Left colon (tissue), 2 donors: Measurements from ENCODE around the gene ZW10. TPM values are rescaled to one million over a fixed set of nuclear protein-coding genes. Genes with fewer than 3 reads are reported as not detected.
"Not testable (repeated sequence)": the region's sequence is repeated elsewhere in the genome, so short reads cannot be mapped to it uniquely, and the experiment has no call there.

Experiments
- ATAC-seq: fragments of 200-7000 bp; cut with Tn5 transposase; one replicate; pipeline ENCODE4 v1.9.1; 2020; ENCODE audit warnings: mild to moderate bottlenecking, moderate library complexity
- DNase-seq, 2 donors: peaks; one replicate each; pipeline ENCODE4 v3.0.0-alpha.2; 2020
- intact Hi-C, 2 donors: fragments of 100-400 bp; cut with DNase I in 1 of 2; cut with micrococcal nuclease in 1 of 2; formaldehyde crosslinking; loops; one replicate each; pipeline versions ENCODE4 v1.11.2 to v1.14.0; 2022; cut with DNase I, micrococcal nuclease
- total RNA-seq, 2 donors: library from RNA; stranded (reverse); fragmentation: NEBNext Ultra II Directional; extraction: Animal tissue kit (Norgen Biotek cat#: 25700); gene quantifications; one replicate each; pipeline ENCODE4 v1.2.1, GENCODE V29; 2021
- donor health status: DM: no; HTN: no; CAD: no.
- donor health status: DM: yes; HTN: yes; CAD: no.

ZW10 gene
- total RNA-seq, 2 donors from 2014 or later, result 9.1 to 11.8 TPM

DNA sequence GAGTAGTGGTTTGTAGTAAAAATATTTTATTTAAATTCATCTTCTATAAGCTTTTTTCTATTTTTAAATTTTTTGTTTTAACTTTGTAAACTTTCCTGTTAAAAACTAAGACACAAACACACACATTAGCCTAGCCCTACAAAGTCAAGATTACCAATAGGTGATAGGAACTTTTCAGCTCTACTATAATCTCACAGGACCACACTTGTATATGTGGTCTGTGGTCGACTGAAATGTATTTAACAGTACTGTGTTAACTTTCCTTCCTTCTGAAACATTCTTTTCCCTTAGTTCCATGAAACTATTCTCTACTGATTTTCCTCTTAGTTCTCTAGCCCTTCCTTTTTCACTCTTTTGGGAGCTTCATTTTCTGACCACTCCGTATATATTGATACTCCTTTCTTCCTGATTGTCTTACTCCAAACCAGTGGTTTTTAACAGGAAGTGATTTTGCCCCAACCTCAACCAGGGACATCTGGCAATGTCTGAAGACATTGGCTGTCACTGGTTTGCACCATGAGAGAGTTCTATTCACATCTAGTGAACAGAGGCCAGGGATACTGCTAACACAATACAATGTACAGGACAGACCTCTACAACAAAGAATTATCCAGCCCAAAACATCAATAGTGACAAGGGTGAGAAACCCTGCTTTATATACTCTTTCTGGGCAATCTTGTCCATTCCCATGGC, 8.8 kb downstream of the ZW10 start:
- intact Hi-C loops, result no loop called here
- no peak for ATAC-seq
- DNase-seq, result no peak

DNA sequence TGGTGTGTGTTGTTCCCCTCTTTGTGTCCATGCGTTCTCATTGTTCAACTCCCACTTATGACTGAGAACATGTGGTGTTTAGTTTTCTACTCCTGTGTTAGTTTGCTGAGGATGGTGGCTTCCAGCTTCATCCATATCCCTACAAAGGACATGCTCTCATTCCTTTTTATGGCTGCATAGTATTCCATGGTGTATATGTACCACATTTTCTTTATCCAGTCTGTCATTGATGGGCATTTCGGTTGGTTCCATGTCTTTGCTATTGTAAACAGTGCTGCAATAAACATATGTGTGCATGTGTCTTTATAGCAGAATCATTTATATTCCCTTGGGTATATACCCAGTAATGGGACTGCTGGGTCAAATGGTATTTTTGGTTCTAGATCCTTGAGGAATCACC, 10.5 kb downstream of the ZW10 start:
- intact Hi-C loops, DNase-seq, ATAC-seq: not testable (repeated sequence)

DNA sequence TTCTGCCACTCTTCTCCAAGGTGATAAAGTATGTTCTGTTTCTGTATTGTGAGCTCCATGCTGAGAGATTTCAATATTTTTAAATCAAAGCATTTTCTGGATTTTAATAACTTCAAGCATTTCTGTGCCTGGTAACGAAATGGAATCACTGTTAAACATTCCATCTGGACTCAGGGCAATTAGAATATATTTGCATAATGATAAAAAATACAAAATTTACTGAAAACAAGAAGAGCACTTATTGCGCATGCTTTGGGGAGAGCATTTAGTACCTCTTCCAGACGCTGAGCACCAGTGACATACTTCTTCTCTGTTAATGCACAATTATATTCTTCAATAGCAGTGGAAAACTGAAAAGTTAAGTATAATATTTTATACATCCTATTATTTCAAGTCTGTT, 13.3 kb downstream of the ZW10 start:
- intact Hi-C loops, result no loop called here
- ATAC-seq, result no peak
- DNase-seq, result no peak

GRCh38 chr11:113752932-113753331, 20.6 kb downstream of the ZW10 start:
- intact Hi-C loops, result no loop called here

GRCh38 chr11:113736323-113736722, 37.2 kb downstream of the ZW10 start:
- no peak for DNase-seq
- intact Hi-C loops, result loop anchor here in 1 of 2 donors (10.0 kb wide), 1 partner anchor 432 kb away; no protein-coding TSS in a partner anchor
- ATAC-seq, result no peak

More at GRCh38 chr11:113752932-113753331, 20.6 kb downstream of the ZW10 start:
- DNase-seq (no peak), ATAC-seq (no peak)

GRCh38 chr11:113732092-113732491, 41.4 kb downstream of the ZW10 start:
- no peak for ATAC-seq
- intact Hi-C loops, result loop anchor here (5.0 to 10.0 kb wide), 2 partner anchors 425 to 427 kb away; no protein-coding TSS in a partner anchor
- DNase-seq, result no peak

GRCh38 chr11:113730887-113731726, 42.4 kb downstream of the ZW10 start:
- ATAC-seq (peak; percentile 82), DNase-seq (peak in 1 of 2 donors; percentile 24)
- intact Hi-C loops, result loop anchor here (5.0 to 10.0 kb wide), 2 partner anchors 424 to 426 kb away; no protein-coding TSS in a partner anchor

DNA sequence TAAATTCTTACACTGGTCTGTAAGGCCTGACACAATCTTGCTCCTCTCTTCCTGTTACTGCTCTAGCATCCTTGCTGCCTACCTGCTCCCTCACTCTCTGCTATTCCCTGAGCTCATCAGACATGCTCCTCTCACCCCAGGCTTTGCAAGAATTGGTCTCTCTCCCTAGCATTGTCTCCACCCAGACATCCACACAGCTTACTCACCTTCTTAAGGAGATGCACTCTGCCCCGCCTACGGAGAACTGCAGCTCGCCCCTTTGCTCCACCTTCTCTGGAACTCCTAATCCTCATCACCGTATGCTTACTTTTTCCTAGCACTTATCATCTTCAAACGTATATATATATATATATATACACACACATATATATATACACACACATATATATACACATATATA, 44.0 kb downstream of the ZW10 start:
- no peak for ATAC-seq
- DNase-seq, result no peak
- intact Hi-C loops, result loop anchor here in 1 of 2 donors (10.0 kb wide), 1 partner anchor 195 kb away; no protein-coding TSS in a partner anchor

GRCh38 chr11:113728814-113729213, 44.7 kb downstream of the ZW10 start:
- DNase-seq (no peak), ATAC-seq (no peak)
- intact Hi-C loops, result loop anchor here in 1 of 2 donors (10.0 kb wide), 1 partner anchor 194 kb away; no protein-coding TSS in a partner anchor

DNA sequence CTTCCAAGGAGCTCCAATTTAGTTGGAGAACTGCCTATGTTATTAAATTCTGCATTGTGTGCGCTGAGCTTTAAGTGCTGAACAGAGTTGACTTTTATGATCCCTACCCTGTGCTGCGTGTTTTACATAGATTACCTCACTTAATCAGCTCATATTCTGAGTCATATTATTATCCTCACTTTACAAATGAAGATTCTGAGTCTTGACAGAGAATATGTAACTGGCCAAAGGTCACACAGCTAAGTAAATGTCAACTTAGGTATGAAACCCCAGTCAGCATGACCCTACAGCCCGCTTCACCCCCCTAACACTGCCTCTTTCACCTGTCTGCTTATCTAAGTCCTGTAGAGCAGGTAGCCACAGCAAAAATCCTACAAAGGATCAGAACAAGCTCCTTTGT, 47.6 kb downstream of the ZW10 start:
- DNase-seq (no peak), ATAC-seq (peak; percentile 95)
- intact Hi-C loops, result loop anchor here in 1 of 2 donors (10.0 kb wide), 1 partner anchor 191 kb away; no protein-coding TSS in a partner anchor

- ATAC-seq, result no peak
- no peak for DNase-seq
- intact Hi-C loops, result loop anchor here in 1 of 2 donors (10.0 kb wide), 1 partner anchor 191 kb away; no protein-coding TSS in a partner anchor
These were observed 48.1 kb downstream of the ZW10 start for GRCh38 chr11:113725407-113725806.

GRCh38 chr11:113724778-113725177, 48.7 kb downstream of the ZW10 start:
- DNase-seq (no peak), ATAC-seq (no peak)
- intact Hi-C loops, result loop anchor here in 1 of 2 donors (10.0 kb wide), 1 partner anchor 190 kb away; no protein-coding TSS in a partner anchor

GRCh38 chr11:113723787-113724186, 49.7 kb downstream of the ZW10 start:
- intact Hi-C loops, result loop anchor here in 1 of 2 donors (10.0 kb wide), 1 partner anchor 189 kb away; no protein-coding TSS in a partner anchor
- ATAC-seq, result no peak
- DNase-seq, result no peak

- DNase-seq, result no peak
- intact Hi-C loops, result loop anchor here in 1 of 2 donors (10.0 kb wide), 1 partner anchor 188 kb away; no protein-coding TSS in a partner anchor
- ATAC-seq, result no peak
These were observed 50.6 kb downstream of the ZW10 start for GRCh38 chr11:113722934-113723333.

DNA sequence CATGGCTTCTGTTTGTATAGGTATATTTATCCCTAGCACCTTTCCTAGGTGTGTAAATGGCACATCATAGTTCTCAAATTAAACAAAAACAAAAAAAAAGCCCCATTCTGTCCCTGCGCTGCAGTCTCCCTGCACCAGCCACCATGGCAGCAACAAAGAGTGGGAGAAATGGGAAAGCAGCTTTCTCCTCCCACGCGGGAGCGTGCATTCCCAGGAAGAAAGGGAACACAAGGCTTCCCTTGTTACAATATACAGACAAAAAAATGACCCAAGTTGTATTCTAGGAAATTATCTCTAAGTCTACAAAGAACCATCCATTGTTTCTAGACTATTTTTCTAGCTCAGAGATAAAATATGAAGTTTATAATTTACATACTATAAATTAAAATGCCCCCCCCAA, 51.3 kb downstream of the ZW10 start:
- DNase-seq (no peak), ATAC-seq (no peak)
- intact Hi-C loops, result loop anchor here in 1 of 2 donors (10.0 kb wide), 1 partner anchor 187 kb away; no protein-coding TSS in a partner anchor

DNA sequence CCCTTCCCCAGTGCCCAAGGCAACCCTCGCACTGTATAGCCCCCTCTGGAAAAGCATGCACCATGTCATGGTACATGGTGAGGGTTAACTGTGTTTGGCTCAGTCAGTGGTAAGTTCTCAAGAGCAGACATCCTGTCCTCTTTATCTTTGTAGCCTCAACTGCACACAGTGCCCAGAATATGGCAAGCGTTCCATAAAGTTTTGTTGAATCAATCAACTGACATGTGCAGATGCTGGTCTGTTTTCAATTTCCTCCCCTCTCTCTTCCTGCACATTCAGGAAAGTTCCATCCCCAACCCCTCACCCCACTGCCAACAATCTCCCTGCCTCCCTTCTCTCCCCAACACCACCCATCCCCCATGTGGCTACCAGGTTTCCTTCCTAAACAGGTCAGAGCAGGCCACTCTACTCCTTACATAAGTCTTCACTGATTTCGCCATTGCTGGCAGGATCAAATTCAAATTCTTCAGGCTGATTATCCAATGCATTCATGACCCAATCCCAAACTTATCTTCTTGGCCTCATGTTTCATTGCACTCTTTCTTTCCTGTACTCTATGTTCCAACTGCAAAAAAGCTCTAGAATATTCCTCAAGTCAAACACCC, 51.9 kb downstream of the ZW10 start:
- ATAC-seq (no peak), DNase-seq (no peak)
- intact Hi-C loops, result loop anchor here in 1 of 2 donors (10.0 kb wide), 1 partner anchor 187 kb away; no protein-coding TSS in a partner anchor

DNA sequence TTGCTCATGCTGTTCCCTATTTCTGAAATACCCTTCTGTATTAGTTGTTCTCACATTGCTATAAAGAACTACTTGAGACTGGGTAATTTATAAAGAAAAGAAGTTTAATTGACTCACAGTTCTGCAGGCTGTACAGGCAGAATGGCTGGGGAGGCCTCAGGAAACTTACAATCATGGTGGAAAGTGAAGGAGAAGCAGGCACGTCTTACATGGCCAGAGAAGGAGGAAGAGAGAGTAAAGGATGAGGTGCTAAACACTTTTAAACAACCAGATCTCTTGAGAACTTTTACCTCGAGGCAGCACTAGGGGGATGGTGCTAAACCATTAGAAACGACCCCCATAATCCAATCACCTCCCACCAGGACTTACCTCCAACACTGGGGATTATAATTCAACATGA, 53.0 kb downstream of the ZW10 start:
- not testable (repeated sequence) for ATAC-seq, DNase-seq
- intact Hi-C loops, result loop anchor here in 1 of 2 donors (10.0 kb wide), 1 partner anchor 186 kb away; no protein-coding TSS in a partner anchor

DNA sequence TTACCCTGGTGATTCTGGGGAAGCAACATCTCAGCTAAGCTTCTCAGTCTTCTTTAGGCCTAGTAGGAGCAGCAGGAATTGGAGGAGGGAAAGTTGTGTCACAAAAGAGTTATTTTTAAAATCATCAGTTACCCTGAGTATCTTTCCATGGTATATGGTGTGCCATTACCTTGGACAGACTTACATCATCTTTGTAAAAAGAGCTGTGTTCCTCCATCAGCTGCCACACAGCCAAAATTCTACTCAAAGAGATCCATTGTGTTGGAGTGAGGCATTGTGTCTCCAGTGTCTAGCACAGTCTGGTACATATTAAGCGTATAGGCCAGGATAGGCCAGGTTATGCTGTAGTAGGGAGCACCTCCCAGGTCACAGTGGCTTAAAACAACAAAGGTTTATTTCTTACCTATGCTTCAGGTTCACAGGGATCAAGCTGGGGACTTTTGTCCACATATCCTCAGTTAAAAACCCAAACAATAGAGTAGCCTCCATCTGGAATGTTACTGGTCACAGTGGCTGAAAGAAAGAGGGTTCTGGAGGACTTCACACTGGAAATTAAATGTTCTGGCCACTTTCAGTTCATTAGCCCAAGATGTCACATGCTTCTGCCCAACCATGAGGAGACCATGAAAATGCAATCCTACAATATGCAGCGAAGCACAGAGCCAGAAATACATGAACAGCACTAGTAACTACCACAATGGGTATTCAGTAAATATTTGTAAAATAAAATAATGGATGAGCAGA, 57.4 kb downstream of the ZW10 start:
- ATAC-seq (no peak), DNase-seq (no peak)
- intact Hi-C loops, result no loop called here
